NCI-H446 treated with DMSO at 0.1 percent for 48 hours (cell line): Measurements from ENCODE around the gene CYLD.

Source experiments
- DNase-seq: peaks from one replicate; lab custom pipeline; 2025; lab: John Stamatoyannopoulos, UW

Gene CYLD

DNA sequence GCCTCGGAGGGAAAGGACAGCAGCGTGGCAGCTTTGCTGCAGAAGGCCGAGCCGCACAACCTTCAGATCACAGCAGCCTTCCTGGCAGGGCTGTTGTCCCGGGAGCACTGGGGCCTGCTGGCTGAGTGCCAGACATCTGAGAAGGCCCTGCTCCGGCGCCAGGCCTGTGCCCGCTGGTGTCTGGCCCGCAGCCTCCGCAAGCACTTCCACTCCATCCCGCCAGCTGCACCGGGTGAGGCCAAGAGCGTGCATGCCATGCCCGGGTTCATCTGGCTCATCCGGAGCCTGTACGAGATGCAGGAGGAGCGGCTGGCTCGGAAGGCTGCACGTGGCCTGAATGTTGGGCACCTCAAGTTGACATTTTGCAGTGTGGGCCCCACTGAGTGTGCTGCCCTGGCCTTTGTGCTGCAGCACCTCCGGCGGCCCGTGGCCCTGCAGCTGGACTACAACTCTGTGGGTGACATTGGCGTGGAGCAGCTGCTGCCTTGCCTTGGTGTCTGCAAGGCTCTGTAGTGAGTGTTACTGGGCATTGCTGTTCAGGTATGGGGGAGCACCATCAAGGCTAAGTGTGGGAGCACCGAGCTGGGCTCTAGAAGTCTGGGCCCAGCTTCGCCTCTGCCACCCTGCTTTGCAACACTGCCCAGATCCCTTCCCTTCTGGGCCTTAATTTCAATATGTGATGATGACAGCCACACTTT is 29.9 kb upstream of the CYLD start:
- peak; percentile 48 for DNase-seq

DNA sequence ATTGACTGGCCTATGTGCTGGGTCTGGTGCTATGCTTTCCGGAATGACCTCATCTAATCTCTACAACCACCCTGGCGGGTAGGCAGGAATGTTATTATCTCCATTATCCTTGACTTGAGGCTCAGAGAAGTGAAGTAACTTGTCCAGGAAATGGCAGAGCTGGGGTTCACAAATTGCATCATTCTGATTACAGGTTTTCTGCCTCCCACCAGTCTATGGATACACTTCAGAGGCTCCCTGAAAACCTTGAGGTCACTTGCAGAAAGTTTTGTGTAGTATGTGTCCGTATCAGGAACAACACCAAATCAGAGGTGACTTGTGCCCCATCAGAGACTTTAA is 29.4 kb upstream of the CYLD start:
- no peak for DNase-seq

DNA sequence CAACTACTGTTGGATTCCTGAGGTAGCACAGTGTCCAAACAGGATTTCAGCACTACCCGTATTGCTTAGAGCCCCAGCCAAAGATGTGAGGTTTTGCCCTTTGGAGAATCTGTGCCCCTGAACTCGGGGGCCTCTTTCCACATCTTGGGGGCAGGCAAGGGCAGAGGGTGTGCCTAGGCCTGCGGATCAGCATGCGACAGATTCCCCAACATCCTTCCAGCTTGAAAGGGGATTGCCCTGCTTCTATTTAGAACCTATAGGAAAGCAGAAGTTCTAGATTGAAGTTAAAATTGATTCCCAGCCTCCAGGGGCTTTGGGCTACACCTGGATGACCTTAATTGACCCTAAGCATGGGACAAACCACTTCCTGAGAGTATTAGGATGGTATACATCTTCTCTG is 28.9 kb upstream of the CYLD start:
- DNase-seq = no peak

DNA sequence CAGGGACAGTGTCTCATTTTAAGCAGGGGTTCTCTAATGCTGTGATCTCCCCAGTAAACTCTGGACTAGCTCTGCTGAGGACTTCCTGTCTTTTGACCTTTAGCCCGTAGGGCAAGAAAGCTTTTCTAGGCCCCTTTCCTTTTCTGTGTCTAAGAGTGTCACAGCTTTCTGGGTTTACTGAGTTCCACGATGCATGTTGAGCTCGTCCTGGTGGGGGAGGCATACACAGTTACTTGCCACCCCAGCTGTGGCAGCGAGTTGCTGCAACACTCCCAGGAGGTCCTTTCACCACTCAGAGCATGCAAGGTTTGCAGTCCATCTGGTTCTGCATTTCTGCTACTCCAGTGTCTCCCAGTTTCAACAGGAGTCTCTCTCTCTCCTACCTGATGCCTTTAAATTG is 24.8 kb upstream of the CYLD start:
- DNase-seq = no peak

DNA sequence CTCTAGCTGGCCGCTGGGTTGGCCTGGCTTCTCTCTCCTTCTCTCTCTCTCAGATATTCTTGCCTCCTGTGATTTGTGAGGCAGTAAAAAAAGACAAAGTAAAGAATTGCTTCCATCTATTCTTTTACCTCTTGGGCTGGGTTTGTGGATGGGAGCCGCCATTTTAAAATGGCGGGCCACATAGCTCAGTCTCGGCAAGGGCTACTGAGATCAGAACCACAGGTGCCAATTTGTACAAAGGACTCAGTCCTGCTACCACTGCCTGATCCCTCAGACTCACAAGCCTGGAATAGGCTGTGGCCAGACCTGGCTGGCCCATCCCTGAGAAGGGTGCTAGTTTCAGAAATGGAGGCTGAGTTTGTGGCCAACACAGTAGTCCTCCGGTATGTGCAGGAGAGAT is 24.4 kb upstream of the CYLD start:
- no peak for DNase-seq

DNA sequence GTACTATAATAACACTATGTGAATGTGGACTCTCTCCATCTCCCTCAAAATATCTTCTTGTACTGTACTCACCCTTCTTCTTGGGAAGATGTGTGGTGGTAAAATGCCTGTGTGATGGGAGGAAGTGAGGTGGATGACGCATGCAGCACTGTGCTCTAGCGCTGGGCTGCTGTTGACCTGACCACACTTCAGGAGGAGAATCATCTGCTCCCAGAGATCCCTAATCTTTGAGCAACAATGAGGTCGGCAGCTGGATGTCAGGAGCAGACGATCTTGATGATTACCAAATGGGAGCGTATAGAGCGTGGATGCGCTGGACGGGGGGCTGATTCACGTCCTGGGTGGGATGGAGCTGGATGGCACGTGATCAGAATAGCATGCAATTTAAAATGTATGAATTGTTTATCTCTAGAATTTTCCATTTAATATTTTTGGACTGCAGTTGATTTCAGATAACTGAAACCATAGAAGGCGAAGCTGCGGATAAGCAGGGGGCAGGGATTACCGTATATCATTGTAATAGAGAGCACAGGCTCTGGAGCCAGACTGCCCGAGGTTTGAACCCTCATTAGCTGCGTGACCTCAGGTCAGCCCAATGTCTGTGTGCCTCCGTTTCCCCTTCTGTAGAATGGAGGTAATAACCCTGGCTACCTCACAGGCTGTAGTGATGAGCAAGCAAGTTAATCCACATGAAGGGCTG is 23.7 kb upstream of the CYLD start:
- DNase-seq = no peak

DNA sequence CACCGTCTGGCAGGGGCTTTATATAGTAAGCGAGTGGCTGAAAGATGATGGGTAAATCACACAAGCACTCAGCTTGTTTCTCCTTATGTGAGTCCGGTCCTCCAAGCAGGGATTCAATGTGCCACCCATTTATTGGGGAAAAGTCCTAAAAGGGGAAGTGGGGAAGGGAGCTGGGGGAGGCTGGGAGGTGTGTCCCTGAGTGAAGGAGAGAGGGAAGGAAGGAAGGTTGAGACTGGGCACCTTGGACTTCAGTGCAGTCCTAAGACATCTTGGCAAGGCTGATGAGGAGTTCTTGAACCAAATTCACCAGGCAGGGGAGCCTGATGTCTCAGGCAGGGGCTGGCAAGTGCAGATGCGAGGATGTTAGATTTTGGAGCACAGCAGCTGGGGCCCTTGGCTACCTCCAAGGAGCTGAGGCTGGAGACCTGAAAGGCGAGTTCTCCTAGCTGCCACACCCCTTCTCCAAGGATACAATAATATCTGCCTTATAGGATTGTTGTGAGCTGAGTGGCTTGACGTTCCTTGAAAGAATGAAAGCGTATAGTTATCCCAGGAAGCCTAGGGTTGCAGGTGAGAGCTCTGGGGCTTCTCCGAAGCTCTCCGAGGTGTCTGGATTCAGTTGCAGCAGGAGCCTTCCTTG is 23.0 kb upstream of the CYLD start:
- DNase-seq = no peak

DNA sequence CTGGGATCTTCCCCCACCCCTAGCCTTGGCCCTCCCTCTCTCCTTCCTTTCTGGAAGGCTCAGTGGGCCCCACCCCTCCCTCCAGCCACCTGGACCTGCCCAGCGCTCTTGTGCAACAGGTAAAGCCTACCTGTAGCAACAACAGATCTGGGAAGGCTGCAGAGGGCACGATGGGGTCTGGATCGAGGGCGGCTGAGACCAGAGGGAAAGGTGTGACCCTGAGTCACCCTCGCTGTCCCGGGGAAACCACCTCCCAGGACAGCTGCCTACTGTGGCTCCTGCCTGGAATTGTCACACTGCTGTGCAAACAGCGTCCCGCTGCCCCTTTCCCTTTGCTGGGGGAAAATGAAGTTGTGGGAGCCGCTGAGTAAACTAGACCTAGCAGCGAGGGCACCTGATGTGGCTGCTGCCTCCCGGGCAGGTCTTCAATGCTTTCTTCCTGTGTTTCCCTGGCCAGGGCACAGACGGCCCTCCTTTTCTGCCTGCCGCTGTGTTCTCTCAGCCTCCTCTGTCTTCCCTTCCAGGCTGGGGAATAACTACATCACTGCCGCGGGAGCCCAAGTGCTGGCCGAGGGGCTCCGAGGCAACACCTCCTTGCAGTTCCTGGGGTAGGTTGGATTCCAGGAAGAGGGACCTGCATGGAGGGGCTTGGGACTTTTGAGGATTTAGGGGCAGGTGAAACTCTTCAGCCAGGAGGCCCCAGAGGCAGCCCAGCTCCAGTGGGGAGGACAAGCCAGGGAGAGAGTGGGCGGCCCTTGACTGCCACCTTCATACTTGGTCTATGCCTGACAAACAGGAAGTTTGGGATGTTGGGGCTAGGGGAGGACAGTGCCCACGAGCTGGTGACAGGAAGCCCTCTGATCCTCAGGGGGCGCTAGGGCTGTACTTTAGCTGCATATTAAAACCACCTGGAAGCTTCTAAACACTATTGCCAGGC is 22.2 kb upstream of the CYLD start:
- no peak for DNase-seq

DNA sequence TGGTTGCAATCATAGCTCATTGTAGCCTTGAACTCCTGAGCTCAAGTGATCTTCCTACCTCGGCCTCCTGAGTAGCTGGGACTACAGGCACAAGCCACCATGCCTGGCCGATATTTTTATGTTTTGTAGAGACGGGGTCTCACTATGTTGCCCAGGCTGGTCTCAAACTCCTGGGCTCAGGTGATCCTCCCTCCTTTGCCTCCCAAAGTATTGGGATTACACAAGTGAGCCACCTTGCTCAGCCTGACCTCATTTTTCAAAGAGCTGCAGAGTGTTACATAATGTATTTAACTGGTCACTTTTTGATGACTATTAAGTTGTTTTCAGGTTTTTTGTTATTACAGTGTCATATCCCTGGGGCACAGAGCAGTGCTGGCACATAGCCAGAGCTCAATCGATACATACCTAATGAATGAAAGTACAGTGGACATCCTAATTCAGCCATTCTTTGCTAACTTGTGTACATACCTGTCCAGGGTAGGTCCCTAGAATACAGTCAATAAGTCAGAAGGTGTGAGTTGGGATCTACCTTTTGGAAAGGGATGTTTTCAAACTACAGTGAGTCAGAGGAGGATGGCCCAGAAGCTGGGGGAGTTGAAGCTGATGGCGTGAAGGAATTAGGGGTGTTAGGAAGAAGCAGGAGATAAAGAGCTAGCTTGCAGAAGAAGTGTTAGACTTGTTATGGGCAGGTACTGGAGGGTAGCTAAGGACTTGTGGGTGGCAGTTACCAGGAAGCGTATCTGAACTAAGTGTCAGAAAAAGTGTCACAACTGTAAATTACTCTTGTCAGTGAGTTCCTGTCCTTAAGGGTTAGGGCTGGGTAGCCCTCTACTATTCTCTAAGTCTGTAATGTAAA is 20.1 kb upstream of the CYLD start:
- no peak for DNase-seq

DNA sequence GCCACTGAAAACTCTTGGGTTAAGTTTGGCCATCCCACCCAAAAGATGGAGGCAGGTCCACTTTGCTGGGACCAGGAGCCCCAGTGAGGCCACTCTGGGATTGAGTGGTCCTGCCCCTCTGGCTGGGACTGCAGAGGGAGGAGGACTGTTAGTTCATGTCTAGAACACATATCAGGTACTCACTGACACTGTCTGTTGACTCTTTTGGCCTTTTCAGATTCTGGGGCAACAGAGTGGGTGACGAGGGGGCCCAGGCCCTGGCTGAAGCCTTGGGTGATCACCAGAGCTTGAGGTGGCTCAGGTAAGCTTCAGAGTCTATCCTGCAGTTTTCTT is 19.5 kb upstream of the CYLD start:
- DNase-seq = no peak

DNA sequence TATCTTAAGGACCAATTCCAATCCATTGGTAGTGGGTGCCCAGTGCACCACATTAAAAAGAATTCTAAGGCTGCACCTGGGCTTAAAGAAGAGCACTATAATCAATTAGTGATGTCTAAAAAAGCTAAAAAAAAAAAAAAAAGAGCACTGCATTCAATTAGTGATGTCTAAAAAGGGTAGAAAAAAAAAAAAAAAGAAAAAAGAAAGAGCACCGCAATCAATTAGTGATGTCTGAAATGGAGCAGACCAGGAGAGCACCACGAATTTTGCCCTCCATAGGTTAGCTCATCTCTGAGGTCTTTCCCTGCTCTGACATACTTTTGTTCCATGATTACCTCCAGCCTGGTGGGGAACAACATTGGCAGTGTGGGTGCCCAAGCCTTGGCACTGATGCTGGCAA is 18.9 kb upstream of the CYLD start:
- no peak for DNase-seq

DNA sequence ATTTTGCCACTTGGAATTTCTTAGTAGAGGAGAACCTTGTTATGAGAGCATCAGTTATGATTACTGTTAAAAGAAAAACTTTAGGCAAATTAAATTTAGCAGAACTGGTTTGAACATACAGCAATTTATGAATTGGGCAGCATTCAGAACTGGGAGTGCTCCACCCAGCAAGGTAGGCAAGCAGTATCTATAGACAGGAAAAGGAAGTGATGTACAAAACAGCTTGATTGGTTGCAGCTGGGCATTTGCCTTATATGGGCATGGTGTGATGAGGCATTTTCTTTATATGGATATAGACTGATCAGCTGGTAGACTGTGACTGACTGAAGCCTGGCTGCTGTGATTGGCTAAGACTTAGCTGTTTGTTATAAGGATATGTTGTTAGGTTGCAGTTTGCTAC is 17.6 kb upstream of the CYLD start:
- DNase-seq = no peak

DNA sequence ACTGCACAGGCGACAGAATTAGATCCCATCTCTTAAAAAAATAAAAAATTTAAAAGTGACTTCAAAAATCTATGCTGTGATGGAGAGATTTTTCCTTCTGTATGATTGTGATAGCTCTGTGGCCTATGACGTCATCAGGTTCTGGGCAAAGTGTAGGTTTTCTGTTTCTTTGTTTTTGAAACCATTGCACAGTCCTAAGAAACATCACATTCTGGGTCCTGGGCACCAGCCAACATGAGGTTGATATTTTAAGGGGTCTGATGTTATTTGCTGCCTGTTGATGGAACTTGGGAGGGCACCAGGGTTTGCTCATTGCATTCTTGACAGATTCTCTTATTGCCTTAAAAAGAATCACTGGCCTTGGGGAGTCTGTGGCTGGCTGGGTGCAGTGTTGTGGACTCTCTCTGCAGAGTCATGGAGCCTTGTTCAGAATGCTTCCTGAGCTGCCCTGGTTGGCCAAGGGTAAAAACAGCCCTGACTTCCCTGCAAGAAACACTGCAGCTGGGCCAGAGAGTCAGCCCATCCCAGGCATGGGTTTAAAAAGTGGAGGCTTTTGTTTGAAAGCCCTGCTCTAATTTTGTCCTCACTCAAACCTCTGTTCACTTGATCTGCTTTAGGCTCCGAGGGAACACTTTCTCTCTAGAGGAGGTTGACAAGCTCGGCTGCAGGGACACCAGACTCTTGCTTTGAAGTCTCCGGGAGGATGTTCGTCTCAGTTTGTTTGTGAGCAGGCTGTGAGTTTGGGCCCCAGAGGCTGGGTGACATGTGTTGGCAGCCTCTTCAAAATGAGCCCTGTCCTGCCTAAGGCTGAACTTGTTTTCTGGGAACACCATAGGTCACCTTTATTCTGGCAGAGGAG is 10.5 kb upstream of the CYLD start:
- DNase-seq = no peak

DNA sequence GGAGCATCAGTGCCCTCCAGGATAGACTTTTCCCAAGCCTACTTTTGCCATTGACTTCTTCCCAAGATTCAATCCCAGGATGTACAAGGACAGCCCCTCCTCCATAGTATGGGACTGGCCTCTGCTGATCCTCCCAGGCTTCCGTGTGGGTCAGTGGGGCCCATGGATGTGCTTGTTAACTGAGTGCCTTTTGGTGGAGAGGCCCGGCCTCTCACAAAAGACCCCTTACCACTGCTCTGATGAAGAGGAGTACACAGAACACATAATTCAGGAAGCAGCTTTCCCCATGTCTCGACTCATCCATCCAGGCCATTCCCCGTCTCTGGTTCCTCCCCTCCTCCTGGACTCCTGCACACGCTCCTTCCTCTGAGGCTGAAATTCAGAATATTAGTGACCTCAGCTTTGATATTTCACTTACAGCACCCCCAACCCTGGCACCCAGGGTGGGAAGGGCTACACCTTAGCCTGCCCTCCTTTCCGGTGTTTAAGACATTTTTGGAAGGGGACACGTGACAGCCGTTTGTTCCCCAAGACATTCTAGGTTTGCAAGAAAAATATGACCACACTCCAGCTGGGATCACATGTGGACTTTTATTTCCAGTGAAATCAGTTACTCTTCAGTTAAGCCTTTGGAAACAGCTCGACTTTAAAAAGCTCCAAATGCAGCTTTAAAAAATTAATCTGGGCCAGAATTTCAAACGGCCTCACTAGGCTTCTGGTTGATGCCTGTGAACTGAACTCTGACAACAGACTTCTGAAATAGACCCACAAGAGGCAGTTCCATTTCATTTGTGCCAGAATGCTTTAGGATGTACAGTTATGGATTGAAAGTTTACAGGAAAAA is 9.7 kb upstream of the CYLD start:
- DNase-seq = no peak

DNA sequence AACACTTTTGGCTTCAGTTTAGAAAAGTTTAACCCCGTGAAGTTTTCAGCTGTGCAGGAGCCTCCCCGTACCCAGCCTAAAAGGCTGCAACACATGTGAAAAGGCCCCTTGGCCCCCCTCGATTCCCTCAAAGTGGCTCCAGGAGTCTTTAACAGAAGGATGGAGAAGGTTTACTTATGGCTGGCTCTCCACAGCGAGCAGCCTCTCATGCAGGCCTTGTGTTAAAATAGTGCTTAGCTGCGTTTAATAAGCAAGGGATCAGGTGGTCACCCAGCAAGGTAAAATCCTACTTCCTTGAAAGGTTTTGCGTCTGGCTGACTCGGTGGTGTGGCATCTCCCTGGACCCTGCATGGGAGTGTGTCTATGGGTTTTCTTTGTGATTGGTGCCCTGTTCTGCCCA is 8.4 kb upstream of the CYLD start:
- DNase-seq = no peak

DNA sequence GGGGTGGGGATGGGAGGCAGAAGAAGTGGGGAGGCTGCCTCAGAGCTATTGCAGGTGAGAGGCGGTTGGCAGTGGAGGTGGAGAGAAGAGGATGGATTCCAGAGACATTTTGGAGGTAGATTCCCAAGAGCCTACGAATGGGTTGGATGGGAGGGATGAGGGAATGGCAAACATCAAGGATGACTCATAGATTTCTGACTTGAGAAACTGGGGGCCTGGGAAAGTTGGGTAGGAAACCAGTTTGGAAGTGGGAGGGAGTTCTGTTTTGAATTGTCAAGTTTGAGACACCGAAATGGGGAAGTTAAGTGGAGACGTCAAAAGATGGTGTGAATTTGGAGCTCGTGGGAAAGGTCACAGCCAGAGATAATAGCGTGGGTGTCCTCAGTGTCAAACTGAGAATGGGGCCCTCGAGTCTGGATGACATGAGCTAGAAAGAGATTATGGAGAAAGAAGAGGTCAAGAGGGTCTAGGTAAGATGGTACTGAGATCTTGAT is 6.2 kb upstream of the CYLD start:
- no peak for DNase-seq

DNA sequence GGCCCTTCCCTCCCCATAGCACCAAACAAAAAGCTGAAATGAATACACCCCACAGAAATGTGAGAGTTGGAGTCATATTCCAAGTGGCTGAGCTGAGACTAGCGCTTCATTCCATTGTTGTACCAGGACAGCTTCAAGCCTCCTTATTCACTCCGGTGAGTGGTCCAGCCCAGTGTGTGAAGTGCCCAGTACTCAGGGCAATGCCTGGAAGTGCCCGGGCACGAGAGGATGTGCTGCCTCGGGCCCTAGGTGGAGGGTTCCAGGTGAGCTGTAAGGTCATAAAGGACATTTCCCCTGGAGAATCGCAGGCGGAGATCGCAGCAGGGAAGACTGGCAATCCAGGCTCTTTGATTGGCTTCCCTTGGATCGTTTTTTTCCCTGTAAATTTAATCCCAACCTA is 5.4 kb upstream of the CYLD start:
- no peak for DNase-seq

DNA sequence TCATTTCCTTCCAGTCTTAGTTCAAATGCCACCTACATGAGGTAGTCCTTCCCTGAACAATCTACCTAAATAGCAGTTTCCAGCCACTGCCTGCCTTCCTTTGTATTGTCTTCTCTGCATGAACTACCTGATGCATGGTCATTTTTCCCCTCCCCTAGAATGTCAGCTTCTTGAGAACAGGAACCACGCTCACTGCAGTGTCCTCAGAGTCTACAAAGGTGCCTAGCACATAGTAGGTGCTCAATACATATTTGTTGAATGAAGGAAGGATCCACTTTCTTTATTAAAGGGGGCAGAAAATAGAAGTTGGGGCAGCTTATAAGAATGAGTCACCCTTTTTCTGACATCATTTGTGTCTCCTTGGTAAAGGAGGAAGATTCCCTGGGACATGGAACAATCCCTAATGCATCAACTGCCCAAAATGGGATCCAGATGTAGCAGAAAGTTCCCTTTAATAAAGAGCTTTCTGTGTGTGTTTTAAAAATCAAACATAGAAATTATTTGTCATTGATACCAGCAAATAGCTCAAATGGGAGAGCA is 4.4 kb upstream of the CYLD start:
- DNase-seq = no peak

DNA sequence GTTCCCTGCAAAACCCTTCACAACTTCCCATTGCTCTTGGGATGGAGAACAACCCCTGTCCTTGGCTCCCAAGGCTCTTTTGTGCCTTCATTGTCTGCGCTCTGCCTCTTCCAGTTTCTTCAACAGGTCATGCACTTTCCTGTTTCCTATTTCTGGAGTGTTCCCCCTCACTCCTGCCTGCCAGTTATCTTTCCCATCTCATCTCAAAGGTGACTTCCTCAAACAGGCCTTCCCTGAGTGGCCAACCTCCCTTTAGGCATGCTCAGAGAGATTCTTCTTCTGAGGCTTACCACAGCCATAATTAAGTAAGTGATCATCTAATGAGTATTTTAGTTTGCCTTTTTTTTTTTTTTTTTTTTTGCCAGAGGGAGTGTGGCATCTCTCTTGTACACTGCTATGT is 2.9 kb upstream of the CYLD start:
- no peak for DNase-seq
